Measurements from ENCODE around the gene GPR137C.

The GPR137C gene

DNA sequence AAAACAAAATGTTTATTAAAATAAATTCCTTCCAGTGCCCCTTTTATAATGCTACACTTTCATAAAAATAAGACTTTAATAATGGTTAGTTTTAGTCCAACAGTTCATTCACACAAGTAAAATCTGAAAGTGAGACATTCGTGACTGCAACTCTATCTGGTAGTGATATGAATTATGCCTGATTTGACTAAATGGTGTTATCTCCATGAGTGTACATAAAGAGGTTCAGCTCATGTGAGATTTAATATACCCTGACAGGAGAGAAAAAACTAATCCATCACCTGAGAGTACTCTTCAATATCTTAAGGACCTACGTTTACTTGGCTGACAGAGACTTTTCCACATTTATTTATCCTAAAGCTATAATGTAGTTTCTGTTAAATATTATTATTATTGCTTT lies 108.7 kb downstream of the GPR137C start:
- DNase-seq (ENCODE audit: low read depth in 2 of 2, low spot score in 1 of 2), result no peak

DNA sequence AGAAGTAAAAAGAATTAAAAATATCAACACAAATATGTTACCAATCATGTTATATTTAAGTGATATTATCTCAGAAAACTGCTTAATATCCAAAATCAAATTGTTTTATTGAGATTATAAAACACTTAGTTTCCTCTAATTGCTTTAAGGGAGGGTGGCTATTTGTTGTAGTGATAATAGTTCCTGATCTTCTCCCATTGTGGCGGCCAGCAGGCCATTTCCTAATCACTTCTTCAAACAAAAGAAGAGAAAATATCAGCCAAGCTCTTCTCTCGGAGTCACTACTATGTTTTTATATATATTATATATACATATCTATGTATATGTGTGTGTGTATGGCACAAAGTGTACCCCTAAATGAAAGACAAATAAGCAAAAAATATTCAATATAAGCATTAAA lies 111.2 kb downstream of the GPR137C start:
- no peak for DNase-seq (ENCODE audit: low read depth in 2 of 2, low spot score in 1 of 2)

DNA sequence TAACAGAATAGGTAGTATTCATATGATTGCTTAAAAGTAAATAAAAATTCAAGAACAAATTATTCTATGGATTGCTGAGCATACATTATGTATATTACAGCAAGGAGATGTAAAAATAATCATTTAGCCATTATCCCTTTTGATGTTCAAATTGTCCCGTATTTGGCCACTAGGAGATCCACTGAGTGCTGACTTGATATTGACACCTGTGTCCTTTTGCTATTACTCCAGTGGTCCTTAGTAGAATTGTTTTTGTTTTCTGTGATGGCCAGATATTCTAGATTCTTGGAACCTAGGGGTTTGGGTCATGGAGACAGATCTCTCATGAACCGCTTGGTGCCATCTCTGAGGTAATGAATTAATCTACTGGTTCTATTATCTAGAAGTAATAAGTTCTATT lies 126.0 kb downstream of the GPR137C start:
- no peak for DNase-seq (ENCODE audit: low read depth in 2 of 2, low spot score in 1 of 2)

GRCh38 chr14:52683985-52684520 lies 131.4 kb downstream of the GPR137C start:
- DNase-seq (ENCODE audit: low read depth in 2 of 2, low spot score in 1 of 2), result no peak

DNA sequence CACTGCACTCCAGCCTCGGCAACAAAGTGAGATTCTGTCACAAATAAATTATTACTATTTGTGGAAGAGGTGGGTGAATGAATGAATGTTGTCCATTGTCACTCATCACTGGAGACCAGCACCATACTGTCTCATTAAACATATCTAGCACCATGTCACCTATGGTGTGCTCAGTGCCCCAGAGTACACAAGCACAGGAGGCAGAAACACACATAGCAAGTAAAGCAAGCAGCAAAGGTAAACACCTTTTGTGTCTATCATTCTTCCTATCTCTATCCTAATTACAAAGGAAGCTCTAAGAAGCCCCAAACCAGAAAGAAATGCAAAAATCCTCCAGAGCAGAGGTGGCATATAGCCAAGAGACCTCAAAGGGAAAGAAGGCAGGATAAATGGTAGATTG lies 133.5 kb downstream of the GPR137C start:
- DNase-seq (ENCODE audit: low read depth in 2 of 2, low spot score in 1 of 2), result no peak
